ENCODE results near the gene DNAJA3.

Gene DNAJA3

DNA sequence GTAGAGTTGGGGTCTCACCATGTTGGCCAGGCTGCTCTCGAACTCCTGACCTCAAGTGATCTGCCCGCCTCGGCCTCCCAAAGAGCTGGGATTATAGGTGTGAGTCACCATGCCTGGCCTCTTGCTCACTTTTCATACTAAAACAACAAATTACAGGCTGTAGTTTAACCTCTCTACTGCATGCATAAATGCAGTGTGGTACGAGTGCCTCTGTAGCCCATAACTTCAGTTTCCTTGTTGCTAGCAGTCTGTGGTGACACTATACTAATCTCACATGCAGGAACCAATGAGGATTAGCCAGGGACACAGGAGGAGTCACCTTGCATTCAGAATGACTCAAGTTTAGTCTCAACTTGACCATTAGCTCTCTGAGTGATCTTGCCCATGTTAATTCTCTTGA is 70.6 kb downstream of the DNAJA3 start:
- TF ChIP-seq POLR2A (IDR thresholded peaks at IDR 0.05; ENCODE audit: low read depth, low read length) = no peak
- DNase-seq (ENCODE audit: insufficient read length, low spot score) (no peak), FAIRE-seq (peak; percentile 77)

DNA sequence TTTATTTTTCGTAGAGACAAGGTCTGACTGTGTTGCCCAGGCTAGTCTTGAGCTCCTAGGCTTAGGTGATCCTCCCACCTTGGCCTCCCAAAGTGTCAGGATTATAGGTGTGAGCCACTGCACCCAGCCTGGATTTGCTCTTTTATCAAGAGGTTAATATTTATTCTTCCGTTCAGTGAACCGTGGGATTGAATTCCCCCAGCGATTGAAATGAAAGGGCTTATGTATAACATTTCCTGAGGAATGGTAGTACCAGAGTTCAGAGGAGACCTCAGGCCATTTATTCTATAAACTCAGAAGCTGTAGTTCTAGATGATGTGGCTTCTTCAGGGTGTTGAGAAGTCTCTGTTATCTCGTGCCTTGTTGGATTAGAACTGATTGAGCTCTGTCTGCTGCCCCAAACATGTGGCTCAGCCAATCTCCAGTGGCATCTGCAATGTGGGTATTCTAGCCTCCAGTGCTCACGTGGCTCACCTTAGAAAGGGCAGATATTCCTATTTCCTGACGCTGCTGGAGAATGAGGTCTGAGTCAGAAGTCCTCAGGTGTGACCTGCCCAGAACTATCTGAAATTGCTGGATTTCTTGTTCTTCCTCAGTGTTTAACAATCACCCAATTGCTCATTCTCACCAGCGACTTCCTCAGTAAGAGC is 73.0 kb downstream of the DNAJA3 start:
- TF ChIP-seq POLR2A (IDR thresholded peaks at IDR 0.05; ENCODE audit: low read depth, low read length) = no peak
- FAIRE-seq (no peak), DNase-seq (ENCODE audit: insufficient read length, low spot score) (no peak)

DNA sequence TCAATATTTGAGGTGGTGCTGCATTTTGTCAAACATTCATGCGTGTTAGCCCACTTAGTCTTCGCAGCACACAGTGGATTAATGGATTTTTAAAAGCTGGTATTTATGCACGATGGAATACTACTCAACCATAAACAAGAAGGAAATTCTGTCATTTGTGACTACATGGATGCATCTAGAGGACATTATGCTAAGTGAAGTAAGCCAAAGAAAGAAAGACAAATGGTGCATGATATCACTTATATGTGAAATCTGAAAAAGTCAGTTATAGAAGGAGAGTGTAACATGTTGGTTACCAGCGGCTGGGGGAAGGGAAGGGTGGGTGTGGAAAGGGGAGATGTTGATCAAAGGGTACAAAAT is 73.5 kb downstream of the DNAJA3 start:
- DNase-seq (ENCODE audit: insufficient read length, low spot score) (no peak), FAIRE-seq (no peak)
- TF ChIP-seq POLR2A (IDR thresholded peaks at IDR 0.05; ENCODE audit: low read depth, low read length) = no peak

DNA sequence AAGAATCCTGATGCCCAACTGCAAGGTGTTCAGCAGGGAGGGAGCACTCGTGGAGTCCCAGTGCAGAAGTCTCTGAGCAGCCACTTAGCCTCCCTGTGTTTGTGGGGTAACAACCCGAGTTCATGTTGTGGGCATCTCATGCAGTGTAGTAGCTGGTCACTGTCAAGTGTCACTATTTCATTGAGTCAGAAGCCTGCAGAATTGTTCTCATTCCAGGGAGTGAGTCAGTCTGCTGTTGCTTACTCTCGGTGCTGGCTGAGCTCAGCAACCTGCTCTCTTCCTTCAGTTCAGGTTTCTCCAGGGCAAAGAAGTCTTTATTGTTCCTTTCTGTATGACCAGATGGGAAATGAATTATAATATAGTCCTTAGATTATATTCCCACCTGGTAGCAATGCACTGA is 74.6 kb downstream of the DNAJA3 start:
- no peak for TF ChIP-seq POLR2A (IDR thresholded peaks at IDR 0.05; ENCODE audit: low read depth, low read length)
- DNase-seq (ENCODE audit: insufficient read length, low spot score) (peak; percentile 82), FAIRE-seq (peak; percentile 91)

GRCh38 chr16:4501071-4501478 is 75.4 kb downstream of the DNAJA3 start:
- FAIRE-seq (no peak), DNase-seq (ENCODE audit: insufficient read length, low spot score) (no peak)
- TF ChIP-seq POLR2A (IDR thresholded peaks at IDR 0.05; ENCODE audit: low read depth, low read length) = no peak

GRCh38 chr16:4505356-4506147 is 79.9 kb downstream of the DNAJA3 start:
- no peak for TF ChIP-seq POLR2A (IDR thresholded peaks at IDR 0.05; ENCODE audit: low read depth, low read length)
- FAIRE-seq (no peak), DNase-seq (ENCODE audit: insufficient read length, low spot score) (no peak)
